Bone marrow (tissue), 2 donors: ENCODE data around the gene RANBP10.

Experiments used
- DNase-seq, 2 donors: peaks; one replicate each; lab custom pipeline; 2025; lab: John Stamatoyannopoulos, UW

The RANBP10 gene

DNA sequence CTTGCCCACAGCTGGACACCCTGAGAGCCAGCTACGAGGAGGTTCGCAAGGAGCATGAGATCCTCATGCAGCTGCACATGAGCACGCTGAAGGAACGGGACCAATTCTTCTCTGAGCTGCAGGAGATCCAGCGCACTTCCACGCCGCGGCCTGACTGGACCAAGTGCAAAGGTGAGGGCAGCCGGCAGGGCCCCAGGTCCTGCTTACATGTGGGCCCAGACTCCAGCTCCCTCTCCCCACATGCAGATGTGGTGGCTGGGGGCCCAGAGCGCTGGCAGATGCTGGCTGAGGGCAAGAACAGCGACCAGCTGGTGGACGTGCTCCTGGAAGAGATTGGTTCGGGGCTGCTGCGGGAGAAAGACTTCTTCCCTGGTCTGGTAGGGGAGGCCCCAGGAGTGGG, 19.5 kb upstream of the RANBP10 start:
- DNase-seq = no peak

- DNase-seq = no peak
Measured at GRCh38 chr16:67825119-67825518, 18.8 kb upstream of the RANBP10 start.

- DNase-seq = no peak
Measured at GRCh38 chr16:67822511-67822910, 16.2 kb upstream of the RANBP10 start.

DNA sequence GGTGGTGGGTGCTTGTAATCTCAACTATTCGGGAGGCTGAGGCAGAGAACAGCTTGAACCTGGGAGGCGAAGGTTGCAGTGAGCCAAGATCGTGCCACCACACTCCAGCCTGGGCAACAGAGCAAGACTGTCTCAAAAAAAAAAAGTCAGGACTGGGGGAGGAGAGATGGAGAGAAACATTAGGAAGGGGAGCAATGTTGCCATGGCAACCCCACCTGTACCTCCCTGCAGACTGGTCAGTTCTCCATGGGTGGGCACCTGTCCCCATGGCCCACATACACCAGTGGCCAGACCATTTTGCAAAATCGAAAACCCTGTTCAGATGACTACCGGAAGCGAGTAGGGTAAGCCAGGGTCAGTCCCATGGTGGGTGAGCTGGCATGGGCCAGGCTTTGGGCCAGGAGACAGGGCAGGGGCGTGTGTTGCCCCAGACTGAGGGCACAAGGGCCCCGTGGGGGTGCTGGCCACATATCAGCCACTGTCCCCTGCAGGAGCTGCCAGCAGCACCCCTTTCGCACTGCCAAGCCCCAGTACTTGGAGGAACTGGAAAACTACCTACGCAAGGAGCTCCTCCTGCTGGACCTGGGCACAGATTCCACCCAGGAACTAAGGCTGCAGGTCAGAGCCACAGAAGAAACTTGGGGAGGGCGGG, 14.4 kb upstream of the RANBP10 start:
- DNase-seq = no peak

GRCh38 chr16:67814567-67814966, 8.2 kb upstream of the RANBP10 start:
- DNase-seq = no peak

DNA sequence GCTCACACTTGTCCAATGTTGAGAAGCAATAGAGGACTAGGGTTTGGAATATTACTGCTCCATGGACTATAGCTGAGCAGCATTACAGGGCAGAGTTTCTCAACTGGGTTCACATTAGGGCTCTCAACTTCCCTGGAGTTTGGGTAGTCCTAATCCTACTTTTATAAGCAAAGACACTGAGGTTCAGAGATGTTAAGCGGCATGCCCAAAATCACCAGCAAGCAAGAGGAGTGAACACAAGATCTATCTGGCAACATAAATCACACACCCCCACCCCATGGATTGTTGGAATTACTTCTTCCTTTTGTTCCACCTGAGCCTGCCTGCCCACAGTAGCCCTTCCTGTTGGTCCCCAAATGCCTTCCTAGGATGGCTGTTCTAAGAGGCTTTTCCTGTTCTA, 5.5 kb upstream of the RANBP10 start:
- DNase-seq = no peak

DNA sequence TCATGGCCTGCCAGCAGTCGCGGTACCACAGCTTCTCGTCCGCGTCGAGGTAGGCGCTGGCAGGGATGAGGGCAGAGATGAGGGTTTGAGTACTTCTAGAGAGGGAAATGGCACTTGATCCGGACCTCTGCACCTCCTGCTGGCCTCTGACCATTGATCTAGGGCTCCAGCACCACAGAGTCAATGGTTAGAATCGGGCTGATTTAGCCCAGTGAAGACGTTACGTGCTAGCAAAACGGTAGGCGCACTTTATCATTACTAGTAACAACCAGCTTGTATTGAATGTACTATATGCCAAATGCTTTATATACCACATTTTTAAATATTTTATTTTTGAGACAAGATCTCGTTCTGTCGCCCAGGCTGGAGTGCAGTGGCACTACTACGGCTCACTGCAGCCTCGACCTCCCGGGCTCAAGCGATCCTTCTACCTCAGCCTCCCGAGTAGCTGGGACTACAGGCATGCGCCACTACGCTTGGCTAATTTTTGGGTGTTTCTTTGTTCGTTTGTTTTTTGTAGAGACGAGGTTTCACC, 855 bp upstream of the RANBP10 start:
- DNase-seq = no peak

GRCh38 chr16:67805718-67806427, 487 bp downstream of the RANBP10 start:
- DNase-seq = no peak

GRCh38 chr16:67804853-67805542, 1.4 kb downstream of the RANBP10 start:
- DNase-seq = no peak

DNA sequence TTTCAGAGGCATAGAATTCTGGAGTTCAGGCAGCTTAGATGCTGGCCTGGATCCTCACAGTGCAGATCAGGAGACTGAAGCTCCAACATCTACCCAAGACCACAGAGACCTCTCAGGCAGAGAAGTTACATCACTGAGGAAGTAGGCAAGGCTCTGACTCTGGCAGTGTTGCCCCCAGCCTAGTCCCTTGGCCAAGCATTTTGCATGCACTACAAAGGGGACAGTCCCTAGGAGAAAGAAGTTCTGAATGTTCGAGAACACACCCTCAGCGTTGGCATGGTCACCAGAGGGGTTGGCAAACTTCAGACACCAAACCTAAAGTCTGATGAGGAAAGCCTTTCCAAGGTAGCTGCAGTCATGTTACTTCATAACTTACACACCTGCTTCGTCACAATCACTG, 2.5 kb downstream of the RANBP10 start:
- no peak for DNase-seq

DNA sequence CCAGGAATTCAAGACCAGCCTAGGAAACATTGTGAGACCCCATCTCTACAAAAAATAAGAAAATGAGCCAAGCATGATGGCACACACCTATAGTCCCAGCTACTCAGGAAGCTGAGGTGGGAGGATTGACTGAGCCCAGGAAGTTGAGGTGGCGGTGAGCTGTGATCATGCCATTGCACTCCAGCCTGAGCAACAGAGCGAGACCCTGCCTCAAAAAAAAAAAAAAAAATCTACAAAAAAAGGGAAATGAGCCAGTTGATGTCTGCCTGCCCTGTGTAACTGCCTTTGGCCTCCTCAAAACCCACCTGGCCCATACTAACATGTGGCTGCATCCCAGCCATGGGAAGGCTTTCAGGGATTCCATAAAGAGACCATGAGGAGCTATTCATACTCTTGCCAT, 4.5 kb downstream of the RANBP10 start:
- DNase-seq = no peak

DNA sequence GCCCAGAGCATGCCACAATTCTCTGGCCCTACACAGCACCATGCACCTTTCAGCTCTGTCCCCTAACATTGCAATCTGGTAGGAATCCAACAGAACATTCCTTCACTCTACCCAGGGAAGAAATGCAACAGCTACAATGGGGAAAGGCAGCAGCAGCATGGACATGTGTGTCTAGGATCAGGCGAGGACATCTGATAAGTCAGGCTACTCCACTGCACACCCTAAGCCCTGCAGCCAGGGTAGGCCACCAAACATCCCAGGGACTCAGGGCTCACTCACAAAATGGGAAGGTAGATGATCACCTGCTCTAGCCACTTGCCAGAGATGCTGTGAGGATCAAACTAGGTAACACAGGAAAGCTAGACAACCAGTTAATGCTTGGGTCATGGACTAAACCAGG, 5.1 kb downstream of the RANBP10 start:
- no peak for DNase-seq

- no peak for DNase-seq
Measured at GRCh38 chr16:67800338-67800926, 5.9 kb downstream of the RANBP10 start.

DNA sequence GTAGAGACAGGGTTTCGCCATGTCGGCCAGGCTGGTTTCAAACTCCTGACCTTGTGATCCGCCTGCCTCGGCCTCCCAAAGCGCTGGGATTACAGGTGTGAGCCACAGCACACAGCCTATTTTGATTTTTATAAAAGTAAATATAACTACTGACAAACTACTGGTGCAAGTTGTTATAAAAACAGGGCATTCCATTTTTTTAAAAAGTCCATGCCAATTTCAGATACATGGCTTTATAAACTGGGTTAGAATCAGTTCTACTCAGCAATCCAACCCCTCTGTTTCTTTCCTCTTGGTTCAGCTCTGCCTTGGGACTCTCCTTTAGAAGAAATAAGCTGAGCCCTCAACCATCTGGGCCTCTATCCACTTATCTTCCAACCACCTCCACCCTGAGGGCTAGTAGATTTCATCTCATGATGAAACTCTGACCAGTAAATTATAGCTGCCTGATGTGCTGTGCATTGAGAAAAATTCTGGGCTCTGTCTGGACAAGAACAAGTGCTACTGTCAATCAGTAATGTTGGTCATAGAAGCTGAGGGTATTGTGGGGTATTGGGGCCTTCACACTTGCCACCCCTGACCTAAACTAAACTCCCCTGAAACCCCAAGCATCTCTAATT, 10.2 kb downstream of the RANBP10 start:
- DNase-seq = no peak

- no peak for DNase-seq
Measured at GRCh38 chr16:67790071-67790470, 16.3 kb downstream of the RANBP10 start.

DNA sequence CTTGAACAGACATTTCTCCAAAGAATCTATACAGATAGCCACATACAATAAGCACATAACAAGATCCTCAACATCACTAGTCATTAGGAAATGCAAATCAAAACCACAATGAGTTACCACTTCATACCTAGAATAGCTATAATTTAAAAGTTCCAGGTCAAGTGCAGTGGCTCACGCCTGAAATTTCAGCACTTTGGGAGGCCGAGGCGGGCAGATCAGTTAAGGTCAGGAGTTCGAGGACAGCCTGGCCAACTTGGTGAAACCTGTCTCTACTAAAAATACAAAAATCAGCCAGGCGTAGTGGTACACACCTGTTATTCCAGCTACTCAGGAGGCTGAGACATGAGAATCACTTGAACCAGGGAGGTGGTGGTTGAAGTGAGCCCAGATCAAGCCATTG, 19.9 kb downstream of the RANBP10 start:
- no peak for DNase-seq

- DNase-seq = no peak
Measured at GRCh38 chr16:67783353-67783725, 23.0 kb downstream of the RANBP10 start.

- no peak for DNase-seq
Measured at GRCh38 chr16:67782567-67783352, 23.6 kb downstream of the RANBP10 start.

DNA sequence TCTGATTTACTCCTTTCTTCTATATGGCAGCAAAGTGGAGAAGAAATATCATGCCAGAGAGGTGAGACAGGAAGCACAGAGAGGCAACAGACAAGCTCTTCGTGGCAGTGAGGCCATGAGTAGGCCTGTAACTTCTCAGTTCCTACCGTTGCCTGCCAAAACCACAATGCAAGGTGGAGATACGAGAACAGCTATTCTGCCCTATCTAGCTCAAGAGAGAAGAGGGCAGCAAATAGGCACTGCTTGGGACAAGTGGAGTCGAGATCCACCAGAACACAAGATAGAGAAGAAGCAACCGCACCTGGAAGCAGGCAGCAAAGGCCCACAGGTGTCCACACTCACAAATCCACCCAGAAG, 24.8 kb downstream of the RANBP10 start:
- no peak for DNase-seq

- no peak for DNase-seq
Measured at GRCh38 chr16:67780847-67781564, 25.4 kb downstream of the RANBP10 start.
